Glomerular visceral epithelial cell (primary cell): ENCODE data around the gene PPIL3.
"Not testable (repeated sequence)": the region's sequence is repeated elsewhere in the genome, so short reads cannot be mapped to it uniquely, and the experiment has no call there.

ENCODE experiments used
- DNase-seq: peaks from one replicate; pipeline ENCODE4 v3.0.0-alpha.2; 2016; ENCODE audit errors: extremely low spot score

Gene PPIL3

DNA sequence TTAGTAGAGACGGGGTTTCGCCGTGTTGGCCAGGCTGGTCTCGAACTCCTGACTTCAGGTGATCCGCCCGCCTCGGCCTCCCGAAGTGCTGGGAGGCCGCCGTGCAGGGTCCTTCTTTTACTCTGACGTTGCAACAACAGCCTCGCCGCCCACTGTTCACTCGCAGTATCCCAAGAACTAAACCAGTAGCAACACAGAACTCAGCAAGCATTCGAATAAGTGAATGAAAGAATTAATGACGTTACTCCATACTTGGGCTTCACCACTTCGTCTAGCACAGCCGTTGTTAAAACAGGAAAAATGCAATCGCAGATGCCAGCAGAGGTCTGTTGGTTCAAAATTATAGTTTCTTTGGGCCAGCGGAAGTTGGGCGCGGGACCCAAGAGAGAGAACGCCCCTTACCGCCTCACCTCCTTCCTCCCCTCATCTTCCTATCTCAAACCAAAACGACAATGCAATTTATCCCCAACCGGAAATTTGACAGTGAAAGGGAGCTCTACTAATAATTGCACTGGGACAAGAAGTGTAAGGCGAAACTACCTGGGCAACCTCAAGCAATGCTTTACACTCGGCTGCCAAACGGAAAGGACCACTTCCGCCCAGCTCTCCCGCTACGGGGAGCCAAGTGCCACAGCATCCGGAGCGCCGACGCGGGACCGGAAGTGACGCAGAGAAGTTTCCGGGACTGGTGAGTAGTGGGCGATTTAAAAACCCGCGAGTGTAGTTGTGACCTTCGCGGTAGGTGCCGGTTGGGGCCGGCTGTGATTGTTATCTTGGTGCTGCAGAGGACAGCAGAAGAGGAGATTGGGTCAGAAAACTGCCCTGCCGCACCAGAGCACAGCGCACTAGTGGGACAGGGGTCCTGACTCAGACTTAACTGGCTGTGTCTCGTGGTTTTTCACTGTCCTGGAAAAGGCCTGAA lies at the start of gene PPIL3, which contains the start of gene NIF3L1:
TSS of gene PPIL3 (minus strand) at position 374 of the 922 bp plus-strand sequence. CDS start 1,462 bp downstream, outside the sequence.
TSS of gene NIF3L1 (plus strand) at position 668 of the 922 bp plus-strand sequence. CDS start 2,573 bp downstream, outside the sequence.
- peak; percentile 98 for DNase-seq

DNA sequence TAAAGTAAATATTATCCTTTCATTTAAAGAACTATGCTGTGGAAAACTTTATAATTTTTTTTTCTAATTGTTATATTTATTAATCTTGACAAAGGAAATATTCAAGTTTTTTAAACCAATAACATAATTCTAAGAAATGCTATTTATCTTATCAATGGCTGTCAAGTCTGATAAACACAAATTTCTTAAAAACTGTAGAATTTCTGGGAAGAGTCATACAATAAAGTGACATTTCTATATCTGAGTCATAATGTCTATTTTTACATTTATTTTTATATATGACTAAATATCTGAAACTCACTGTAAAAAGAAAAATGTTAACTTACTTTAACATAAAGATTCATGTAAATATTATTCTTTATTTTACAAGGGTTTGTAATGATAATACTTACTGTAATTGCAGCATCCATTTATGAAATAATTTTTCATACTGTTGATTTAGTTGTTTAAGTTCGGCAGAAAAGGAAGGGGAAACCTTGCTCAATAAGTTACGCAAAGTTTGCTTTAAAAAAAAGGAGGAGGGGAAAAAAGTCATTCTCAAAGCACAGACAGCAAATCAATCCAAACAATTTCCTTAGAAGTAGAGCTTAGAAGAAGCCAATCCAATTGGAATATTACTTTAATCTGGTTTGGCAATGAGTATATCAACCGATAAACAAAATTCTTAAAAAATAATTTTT lies 42.2 kb upstream of the PPIL3 start:
- no peak for DNase-seq

DNA sequence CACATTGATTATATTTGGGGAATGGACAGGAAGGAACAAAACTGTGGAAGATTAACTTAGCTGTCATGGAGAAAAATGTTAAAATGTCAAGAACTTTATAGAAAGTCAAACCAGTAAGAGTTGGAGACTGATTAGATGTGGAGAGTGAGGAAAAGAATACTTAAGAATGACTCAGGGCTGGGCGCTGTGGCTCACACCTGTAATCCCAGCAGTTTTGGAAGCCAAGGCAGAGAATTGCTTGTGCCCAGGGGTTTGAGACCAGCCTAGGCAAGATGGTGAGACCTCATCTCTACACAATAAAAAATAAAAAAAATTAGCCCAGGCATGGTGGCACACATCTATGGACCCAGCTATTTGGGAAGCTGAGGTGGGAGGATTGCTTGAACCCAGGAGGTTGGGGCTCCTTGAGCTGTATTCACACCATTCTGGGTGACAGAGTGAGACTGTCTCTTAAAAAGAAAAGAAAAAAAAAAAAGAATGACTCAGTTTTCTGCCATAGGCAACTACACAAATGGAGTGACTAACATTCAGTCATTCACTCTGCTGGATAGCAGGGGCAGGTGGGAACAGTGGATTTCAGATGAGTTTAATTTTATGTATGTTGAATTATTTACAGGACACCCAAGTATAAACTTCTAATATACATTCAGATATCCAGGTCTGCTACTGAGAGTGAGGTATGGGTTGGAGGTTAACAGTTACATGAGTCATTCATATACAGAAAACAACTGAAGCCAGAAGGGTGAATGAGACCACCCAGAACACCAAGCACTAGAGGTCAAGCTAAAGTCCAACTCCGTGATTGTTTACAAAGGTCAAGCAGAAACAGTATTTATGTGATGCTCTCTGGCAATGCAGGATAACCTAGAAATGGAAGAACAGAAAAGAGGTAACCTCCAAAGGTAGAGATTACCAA lies 40.7 kb upstream of the PPIL3 start:
- DNase-seq: no peak

DNA sequence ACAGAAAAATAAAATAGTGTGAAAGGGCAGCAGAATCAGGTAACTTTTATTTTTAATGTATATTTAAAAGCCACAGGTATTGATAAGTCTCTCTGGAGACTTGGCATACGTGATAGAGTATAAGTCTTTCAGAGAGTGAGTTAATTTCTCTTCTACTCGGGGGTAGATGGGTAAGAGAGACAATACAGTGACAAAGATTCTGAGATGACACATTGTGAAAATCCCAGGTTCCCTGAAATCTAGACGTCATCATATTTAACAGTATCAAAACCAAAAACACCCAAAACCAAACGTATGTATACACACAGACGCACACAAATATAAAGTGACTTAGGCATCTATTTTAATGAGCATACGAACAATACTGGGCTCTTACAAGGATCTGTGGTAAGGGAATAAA lies 33.6 kb upstream of the PPIL3 start:
- DNase-seq: no peak

DNA sequence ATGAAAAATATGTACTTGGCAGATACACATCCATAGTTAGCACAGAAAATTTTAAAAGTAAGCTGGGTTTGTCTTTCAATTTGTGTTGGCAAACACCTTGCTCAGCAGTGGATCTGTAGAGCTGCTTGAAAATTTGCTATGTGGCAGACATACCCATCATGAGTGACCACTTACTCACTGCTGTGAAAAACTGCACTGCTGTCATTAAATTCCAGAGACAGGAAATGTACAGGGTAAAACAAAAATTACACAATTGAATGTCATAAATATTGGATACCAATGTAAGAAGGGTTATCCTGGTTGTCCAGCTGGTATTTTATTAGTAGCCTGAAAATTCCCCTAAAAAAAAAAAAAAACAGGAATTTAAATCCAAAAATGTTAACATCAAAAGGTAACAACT lies 24.8 kb upstream of the PPIL3 start:
- no peak for DNase-seq

DNA sequence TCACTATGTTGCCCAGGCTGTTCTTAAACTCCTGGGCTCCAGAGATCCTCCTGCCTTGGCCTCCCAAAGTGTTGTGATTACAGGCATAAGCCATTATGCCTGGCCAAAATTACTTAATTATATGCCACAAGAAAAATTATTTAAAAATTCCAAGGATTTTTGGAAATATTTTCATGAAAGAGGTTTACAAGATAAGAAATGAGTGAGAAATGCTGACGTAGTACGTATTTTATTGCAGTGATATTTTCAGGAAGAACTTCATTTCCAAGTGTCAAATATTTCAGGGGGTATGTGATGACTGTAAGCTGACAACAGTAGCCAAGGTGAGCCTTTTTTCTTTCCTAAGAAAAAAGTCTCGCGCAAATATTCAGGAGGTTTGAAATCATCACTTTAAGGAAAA lies 21.1 kb upstream of the PPIL3 start:
- no peak for DNase-seq

DNA sequence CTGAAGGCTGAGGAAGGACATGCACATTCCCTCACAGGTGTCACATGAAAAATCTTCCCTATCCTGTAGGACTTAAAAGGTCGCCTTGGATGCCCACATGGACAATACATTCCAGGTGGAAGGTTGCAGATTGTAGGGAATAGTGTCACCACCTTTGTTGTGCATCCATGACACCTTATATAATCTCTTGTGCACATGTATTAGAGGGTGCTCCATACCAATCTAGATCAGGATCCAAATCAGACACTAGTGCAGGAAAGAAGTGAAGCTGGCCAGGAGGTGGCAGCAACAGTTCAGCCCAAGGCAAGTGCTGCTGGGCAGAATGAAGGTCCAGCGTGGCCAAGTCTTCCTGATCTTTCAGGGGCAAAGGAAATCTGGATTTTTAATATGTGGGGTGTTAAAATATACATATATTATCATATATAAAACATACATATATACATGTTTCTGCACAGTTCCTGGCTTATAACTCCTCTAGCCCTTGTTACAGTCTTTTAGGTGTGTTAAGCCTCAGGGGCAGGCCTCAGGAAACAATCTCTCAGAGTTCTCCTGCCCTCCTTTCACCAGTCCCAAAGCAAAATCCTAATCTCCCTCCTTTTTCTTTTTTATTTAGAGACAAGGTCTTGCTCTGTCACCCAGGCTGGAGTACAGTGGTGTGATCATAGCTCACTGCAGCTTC lies 16.9 kb upstream of the PPIL3 start:
- DNase-seq: peak; percentile 79

DNA sequence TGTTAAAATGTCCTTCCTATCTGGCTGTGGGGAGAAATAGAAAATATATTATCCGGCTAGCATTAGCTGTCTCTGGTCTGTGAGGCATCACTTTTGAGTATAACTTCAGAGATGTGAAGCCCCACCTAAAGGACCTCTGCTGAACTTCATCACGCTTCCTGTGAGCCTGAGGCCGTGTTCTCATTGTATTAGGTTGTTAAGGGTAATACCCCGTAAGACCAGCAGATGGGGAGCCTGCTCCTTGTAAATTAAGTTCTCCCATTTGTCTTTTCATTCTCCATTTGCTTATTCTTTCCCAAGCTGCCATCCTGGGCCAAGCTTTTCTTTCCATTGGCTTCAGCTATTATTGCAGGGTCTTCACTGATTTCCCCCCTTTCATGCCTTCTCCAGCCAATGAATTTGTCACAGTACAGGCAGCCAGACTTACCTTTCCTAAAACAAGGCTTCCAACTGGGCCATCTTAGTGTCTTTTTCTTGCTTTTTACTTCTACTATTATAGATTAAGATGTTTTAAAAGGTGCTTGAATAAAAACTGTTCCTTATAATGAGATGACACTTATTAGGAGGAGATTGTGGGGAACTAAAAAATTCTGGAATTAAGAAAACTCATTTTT lies 12.7 kb upstream of the PPIL3 start:
- peak; percentile 93 for DNase-seq

DNA sequence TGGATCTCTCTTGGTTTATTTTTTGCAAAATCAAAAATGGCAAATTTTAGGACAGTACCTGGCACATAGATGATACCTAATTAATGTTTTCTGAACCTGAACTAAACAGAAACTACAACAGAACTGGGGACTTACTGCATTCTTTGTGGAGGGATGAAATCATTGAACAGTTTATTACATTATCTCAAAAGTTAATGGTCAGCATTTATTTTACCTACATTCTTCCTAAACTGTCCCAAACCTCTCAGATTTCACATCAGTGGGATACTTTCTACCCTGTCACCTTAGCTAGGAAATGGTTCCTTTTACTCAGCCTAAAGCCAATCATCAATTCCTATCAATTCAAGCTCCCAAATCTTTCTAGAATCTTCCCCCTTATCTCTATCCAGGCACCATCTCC lies 10.6 kb upstream of the PPIL3 start:
- no peak for DNase-seq

DNA sequence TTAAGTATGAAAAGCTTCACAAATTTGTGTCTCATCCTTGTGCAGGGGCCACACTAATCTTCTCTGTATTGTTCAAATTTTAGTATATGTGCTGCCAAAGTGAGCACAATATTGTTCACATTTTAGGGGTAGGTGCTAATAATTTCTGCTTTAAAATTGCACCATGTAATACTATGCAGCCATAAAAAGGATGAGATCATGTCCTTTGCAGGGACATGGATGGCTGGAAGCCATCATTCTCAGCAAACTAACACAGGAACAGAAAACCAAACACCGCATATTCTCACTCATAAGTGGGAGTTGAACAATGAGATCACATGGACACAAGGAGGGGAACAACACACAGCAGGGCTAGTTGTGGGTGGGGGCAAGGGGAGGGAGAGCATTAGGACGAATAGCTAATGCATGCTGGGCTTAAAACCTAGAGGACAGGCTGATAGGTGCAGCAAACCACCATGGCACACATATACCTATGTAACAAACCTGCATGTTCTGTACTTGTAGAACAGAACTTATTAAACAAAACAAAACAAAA lies 7.1 kb downstream of the PPIL3 start:
- not testable (repeated sequence) for DNase-seq

DNA sequence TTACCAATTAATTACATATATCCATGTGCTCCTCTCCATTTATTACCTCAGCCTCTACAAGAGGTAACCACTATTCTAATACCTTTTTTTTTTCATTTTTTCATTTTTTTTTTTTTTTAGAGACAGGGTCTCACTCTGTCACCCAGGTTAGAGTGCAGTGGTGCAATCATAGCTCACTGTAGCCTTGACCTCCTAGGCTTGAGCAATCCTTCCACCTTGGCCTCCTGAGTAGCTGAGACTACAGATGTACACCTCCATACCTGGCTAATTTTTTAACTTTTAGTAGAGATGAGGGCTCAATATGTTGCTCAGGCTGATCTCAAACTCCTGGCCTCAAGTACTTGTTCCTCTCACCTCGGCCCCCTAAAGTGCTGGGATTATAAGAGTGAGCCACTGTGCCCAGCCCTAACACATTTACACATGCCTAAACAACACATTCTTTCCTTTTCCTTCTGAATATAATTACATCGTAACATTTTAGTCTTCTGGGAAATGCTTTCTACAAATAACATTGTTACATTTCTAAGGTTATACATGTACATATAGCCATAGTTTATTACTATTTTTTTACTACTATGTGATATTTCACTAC lies 10.5 kb downstream of the PPIL3 start:
- DNase-seq: no peak

DNA sequence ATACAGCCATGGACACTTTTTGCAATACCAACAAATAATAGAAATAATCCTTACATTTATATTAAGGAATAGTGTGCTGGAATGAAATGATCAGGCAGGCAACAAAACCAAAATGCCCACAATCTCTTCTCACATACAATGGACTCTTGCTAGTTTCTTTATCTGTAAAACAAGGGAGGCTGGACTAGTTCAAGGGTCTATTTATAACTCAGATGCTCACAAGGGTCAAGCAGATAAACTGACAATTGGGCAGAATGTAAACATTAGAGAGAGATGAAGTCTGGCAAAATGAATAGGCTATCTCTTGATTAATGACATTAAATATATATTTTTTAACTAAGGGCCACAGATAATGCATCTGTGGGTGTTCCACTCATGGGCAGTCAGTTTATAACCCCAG lies 11.4 kb downstream of the PPIL3 start:
- no peak for DNase-seq

DNA sequence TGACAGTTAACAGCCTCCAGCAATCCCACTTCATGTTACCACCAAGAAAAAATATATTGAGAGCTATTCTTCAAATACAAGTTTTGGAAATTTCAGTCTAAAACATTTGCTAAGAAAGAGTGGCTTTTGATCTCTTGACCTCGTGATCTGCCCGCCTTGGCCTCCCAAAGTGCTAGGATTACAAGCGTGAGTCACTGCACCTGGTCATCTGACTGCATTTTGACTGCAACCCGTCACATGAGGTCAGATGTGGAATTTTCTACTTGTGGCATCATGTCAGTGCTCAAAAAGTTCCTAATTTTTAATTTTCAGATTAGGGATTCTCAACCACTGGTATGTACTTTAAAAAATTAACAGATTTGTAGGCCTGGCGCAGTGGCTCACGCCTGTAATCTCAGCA lies 15.3 kb downstream of the PPIL3 start:
- DNase-seq: no peak

DNA sequence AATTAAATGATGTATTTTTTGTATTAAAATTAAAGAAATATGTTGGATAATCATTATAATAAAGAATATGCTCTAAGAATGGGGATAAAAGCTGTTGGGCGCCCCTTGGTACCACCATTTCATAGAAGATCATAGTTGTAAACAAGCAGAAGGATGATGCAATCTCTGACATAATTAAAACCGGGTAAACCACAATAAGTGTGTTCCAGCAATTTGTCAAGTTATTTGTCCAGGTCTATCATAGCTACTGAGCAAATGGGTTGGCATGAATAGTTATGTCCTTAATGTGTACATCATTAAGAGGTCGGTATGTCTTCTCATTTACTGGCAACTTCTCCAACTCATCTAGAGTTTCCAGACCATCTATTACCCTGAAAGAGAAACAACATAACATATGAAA lies 17.7 kb downstream of the PPIL3 start:
- no peak for DNase-seq

DNA sequence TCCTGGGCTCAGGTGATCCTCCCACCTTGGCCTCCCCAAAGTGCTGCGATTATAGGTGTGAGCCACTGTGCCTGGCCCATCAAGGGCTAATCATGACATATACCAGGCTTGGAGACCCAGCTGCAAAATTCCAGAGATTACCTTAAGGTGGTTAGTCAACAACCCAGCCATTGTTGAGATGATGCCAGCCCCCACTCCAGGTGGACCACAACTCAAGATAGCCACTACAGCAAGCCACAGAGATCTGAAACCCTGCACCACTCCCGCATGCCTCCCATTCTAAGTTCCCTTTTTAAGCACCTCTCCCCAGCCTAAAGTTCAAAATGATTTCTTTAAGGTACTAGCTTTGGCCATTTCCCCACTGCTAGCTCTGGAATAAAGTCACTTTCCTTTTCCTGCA lies 19.9 kb downstream of the PPIL3 start:
- DNase-seq: no peak

DNA sequence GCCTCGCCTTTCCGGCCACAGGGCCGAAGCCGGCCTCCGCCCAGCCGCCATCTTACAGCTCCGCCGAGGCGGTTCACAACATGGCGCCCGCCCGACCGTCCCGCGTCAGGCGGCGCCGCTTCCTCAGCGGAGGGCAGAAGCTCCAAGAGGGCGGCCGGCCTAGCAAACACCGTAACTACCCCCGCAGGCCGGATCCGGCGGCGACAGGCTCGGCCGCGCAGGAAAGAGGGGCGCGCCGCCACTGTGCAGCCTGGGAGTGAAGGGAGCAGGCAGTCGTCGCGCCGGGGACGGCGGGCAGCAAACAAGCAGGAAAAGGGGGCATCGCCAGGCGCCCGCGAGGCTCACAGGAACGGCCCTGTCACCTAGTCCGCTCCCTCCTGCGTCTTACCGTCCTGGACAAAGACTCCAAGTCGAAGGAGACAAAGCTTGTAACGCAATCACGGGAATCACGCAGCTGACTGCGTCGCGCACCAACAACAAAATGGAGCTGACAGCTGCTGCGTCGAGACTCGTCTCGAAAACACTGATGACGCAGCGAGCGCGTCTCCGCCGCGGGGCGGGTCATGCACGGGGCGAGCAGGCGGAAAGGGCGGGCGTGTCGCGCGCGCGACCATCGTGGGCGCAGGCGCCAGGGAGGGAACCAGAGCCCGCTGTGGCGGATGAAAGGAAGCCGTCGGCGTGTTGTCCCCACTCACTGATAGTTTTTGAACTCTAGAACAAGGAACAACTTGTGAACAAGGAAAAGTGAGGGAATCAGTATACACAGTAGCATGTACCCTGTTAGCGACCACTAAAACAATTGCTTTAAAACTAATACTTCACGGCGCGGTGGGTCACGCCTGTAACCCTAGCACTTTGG lies 24.5 kb downstream of the PPIL3 start, which contains the start of gene CLK1:
TSS of gene CLK1 (minus strand) at position 483 of the 859 bp plus-strand sequence. CDS start 2,796 bp downstream, outside the sequence.
- DNase-seq: peak; percentile 92

DNA sequence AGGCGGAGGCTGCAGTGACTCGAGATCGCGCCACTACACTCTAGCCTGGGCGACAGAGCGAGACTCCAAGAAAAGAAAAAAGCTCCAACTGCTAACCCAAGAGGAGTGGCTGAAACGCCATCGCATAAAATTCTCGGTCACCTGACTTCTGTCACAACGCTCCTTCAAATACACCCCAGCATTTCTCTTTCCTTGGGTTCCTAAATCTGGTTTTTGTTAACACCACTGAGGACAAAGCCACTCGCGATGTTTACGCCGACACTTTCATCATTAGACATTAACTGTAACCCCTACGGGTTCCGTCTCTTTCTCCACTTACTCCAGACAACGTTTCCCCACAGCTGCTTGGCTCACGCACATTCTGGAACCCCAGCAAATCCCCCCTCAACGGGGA lies 25.1 kb downstream of the PPIL3 start:
- peak; percentile 37 for DNase-seq

DNA sequence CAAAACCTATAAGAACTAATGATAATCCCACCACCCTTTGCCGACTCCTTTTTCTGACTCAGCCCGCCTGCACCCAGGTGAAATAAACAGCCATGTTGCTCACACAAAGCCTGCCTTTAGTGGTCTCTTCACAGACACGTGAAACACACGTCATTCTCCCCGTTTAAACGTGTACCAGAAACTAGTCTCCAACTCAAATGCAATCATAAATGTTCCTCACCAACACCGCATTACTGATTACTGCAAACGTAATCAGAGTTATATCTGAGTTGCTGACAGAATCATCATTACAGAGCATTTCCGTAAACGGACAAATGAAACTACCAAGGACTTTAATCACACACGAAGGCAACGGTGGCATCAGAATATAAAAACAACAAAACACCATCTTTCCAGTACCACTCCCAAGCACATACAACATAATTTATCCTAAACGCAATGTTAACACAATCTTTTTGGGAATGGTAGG lies 26.3 kb downstream of the PPIL3 start:
- DNase-seq: peak; percentile 56

DNA sequence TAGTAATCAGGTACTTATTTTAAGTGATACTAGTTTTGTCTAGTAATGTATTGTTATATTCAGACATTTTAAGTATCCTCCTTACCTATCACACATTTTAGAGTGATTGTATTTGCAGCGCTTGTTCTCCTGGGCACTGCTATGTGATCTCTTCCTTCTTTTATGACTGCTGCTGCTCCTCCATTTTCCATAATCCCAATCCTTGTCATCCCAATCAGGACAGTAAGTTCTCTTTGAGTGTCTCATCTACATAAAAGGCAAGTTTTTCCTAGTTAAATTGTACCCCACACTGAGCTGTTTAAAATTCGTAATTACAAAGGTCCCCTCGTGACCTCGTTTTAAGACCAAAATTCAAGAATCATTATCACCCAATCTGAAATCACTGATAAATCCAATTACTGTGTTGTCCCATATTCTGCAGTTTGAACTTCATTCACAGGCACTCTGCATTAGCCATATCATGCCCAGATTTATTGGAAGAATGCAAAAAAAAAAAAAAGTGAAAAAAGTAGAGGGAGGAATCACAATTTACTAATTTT lies 27.2 kb downstream of the PPIL3 start:
- no peak for DNase-seq
